Measurements from ENCODE around the gene PHLDA2.

The PHLDA2 gene

GRCh38 chr11:2928605-2929530 lies at the start of gene PHLDA2:
Gene PHLDA2 (minus strand): TSS chr11:2929420. CDS start chr11:2929364, 56 bp downstream.
- peak; percentile 67 for DNase-seq

- no peak for DNase-seq
Observed at GRCh38 chr11:2977113-2977512, 47.9 kb upstream of the PHLDA2 start.

GRCh38 chr11:2976294-2977063 lies 47.3 kb upstream of the PHLDA2 start:
- DNase-seq, result no peak

GRCh38 chr11:2975594-2975993 lies 46.4 kb upstream of the PHLDA2 start:
- peak; percentile 50 for DNase-seq

GRCh38 chr11:2974272-2974671 lies 45.1 kb upstream of the PHLDA2 start:
- DNase-seq, result no peak

GRCh38 chr11:2968341-2968900 lies 39.2 kb upstream of the PHLDA2 start:
- DNase-seq, result no peak

- DNase-seq, result no peak
Observed at GRCh38 chr11:2964782-2965181, 35.6 kb upstream of the PHLDA2 start.

- DNase-seq, result no peak
Observed at GRCh38 chr11:2963761-2964160, 34.5 kb upstream of the PHLDA2 start.

- no peak for DNase-seq
Observed at GRCh38 chr11:2963112-2963754, 34.0 kb upstream of the PHLDA2 start.

- DNase-seq, result no peak
Observed at GRCh38 chr11:2961080-2961479, 31.9 kb upstream of the PHLDA2 start.

- DNase-seq, result no peak
Observed at GRCh38 chr11:2960139-2960538, 30.9 kb upstream of the PHLDA2 start.

- DNase-seq, result no peak
Observed at GRCh38 chr11:2958251-2958650, 29.0 kb upstream of the PHLDA2 start.

GRCh38 chr11:2955906-2956476 lies 26.8 kb upstream of the PHLDA2 start:
- no peak for DNase-seq

- no peak for DNase-seq
Observed at GRCh38 chr11:2954263-2954662, 25.0 kb upstream of the PHLDA2 start.

GRCh38 chr11:2952290-2952689 lies 23.1 kb upstream of the PHLDA2 start:
- DNase-seq, result no peak

- DNase-seq, result no peak
Observed at GRCh38 chr11:2951231-2952110, 22.3 kb upstream of the PHLDA2 start.

- DNase-seq, result no peak
Observed at GRCh38 chr11:2950825-2951224, 21.6 kb upstream of the PHLDA2 start.

GRCh38 chr11:2949920-2950319 lies 20.7 kb upstream of the PHLDA2 start:
- no peak for DNase-seq

- DNase-seq, result no peak
Observed at GRCh38 chr11:2947744-2948143, 18.5 kb upstream of the PHLDA2 start.

GRCh38 chr11:2945757-2946287 lies 16.6 kb upstream of the PHLDA2 start:
- DNase-seq, result no peak

- DNase-seq, result peak; percentile 49
Observed at GRCh38 chr11:2945031-2945756, 16.0 kb upstream of the PHLDA2 start.
